Breast epithelium (tissue), 4 donors: ENCODE measurements around the gene MST1R. TPM values are rescaled to one million over a fixed set of nuclear protein-coding genes. Genes with fewer than 3 reads are reported as not detected.

Experiments used
- DNase-seq, 2 donors: peaks; one replicate each; pipeline ENCODE4 v3.0.0-alpha.2; 2019; ENCODE audit warnings: low spot score in 2 of 2
- H3K27ac ChIP-seq, 2 donors: fragments of 200-600 bp; sonication (generic) in 1 of 2; one replicate each; pipeline ENCODE4 v1.5.1; 2016 to 2019; ENCODE audit warnings: mild to moderate bottlenecking in 1 of 2
- H3K27me3 ChIP-seq, 2 donors: fragments of 200-600 bp; sonication (generic) in 1 of 2; one replicate each; pipeline versions ENCODE4 v1.5.1 to v1.6.0; 2017 to 2019; ENCODE audit warnings: control low read depth in 1 of 2, mild to moderate bottlenecking in 1 of 2
- H3K36me3 ChIP-seq: fragments of 200-600 bp; one replicate; pipeline ENCODE4 v1.5.1; 2019
- H3K4me1 ChIP-seq, 2 donors: fragments of 200-600 bp; sonication (generic); one replicate each; pipeline ENCODE4 v1.5.1; 2016 to 2019; ENCODE audit warnings: control low read depth in 1 of 2
- H3K4me3 ChIP-seq, 3 donors: fragments of 200-600 bp; sonication (generic); 1 replicate in 2 of 3; 2 replicates in 1 of 3; pipeline ENCODE4 v1.5.1; 2016 to 2019; ENCODE audit warnings: mild to moderate bottlenecking in 3 of 3, moderate library complexity in 2 of 3
- H3K9me3 ChIP-seq, 2 donors: fragments of 200-600 bp; sonication (generic) in 1 of 2; one replicate each; pipeline ENCODE4 v1.5.1; 2016 to 2019; ENCODE audit warnings: control low read depth in 1 of 2
- CTCF ChIP-seq, 3 donors: fragments of 450-650 bp; IDR thresholded peaks; one replicate each; pipeline ENCODE4 v1.5.1; 2016 to 2017; ENCODE audit warnings: antibody characterized with exemption in 3 of 3, mild to moderate bottlenecking in 3 of 3, moderate library complexity in 3 of 3
- POLR2A ChIP-seq: fragments of 450-650 bp; IDR thresholded peaks from one replicate; pipeline ENCODE4 v1.6.1; 2016; ENCODE audit warnings: antibody characterized with exemption, mild to moderate bottlenecking, moderate library complexity
- POLR2AphosphoS5 ChIP-seq, 3 donors: sonication (generic); formaldehyde crosslinking; IDR thresholded peaks; one replicate each; pipeline ENCODE4 v1.6.1; 2017; ENCODE audit warnings: antibody characterized with exemption in 3 of 3
- intact Hi-C: fragments of 100-400 bp; cut with DNase I; formaldehyde crosslinking; loops from one replicate; pipeline ENCODE4 v1.15.1; 2023; ENCODE audit warnings: low total_unique reads
- total RNA-seq, 3 donors: library from RNA; depleted of rRNA; stranded (reverse); fragments of >200 nt; gene quantifications; one replicate each; pipeline ENCODE4 v1.1.0, GENCODE V29; 2016

Gene MST1R
- total RNA-seq, 3 donors from 2014 or later = 0.16 to 11.9 (median 7.5) TPM

GRCh38 chr3:49896345-49896744 is 7.3 kb downstream of the MST1R start:
- H3K27me3 ChIP-seq = no peaks in the 10 kb centered on the region
- H3K9me3 ChIP-seq = no peaks in the 10 kb centered on the region
- intact Hi-C loops = no loop called here
- peaks cover 0 to 6% of the 10 kb centered on the region in 2 donors for H3K4me1 ChIP-seq
- H3K4me3 ChIP-seq = no peak overlapping the region
- DNase-seq = no peak
- TF ChIP-seq POLR2A (no peak), CTCF (IDR thresholded peaks at IDR 0.05) (no peak), POLR2AphosphoS5 (IDR thresholded peaks at IDR 0.05) (no peak)
- no peak overlapping the region for H3K27ac ChIP-seq
- no peaks in the 10 kb centered on the region for H3K36me3 ChIP-seq

GRCh38 chr3:49895791-49896190 is 7.9 kb downstream of the MST1R start:
- intact Hi-C loops = no loop called here
- DNase-seq = no peak

GRCh38 chr3:49889296-49889695 is 14.4 kb downstream of the MST1R start:
- Histone ChIP-seq H3K4me3 (no peak overlapping the region), H3K36me3 (no peaks in the 10 kb centered on the region), H3K27ac (no peak overlapping the region), H3K4me1 (no peaks in the 10 kb centered on the region), H3K9me3 (no peaks in the 10 kb centered on the region), H3K27me3 (no peaks in the 10 kb centered on the region)
- intact Hi-C loops = no loop called here
- no peak for DNase-seq
- TF ChIP-seq POLR2AphosphoS5 (IDR thresholded peaks at IDR 0.05) (no peak), CTCF (IDR thresholded peaks at IDR 0.05) (no peak), POLR2A (no peak)

More at GRCh38 chr3:49895791-49896190, 7.9 kb downstream of the MST1R start:
- Histone ChIP-seq H3K4me3 (no peak overlapping the region), H3K4me1 (peaks cover 0 to under 1% of the 10 kb centered on the region in 2 donors), H3K36me3 (no peaks in the 10 kb centered on the region), H3K27ac (no peak overlapping the region), H3K9me3 (no peaks in the 10 kb centered on the region), H3K27me3 (no peaks in the 10 kb centered on the region)
- TF ChIP-seq POLR2AphosphoS5 (IDR thresholded peaks at IDR 0.05) (no peak), POLR2A (no peak), CTCF (IDR thresholded peaks at IDR 0.05) (no peak)

GRCh38 chr3:49886922-49887265 is 16.8 kb downstream of the MST1R start:
- TF ChIP-seq POLR2AphosphoS5 (IDR thresholded peaks at IDR 0.05) (no peak), CTCF (IDR thresholded peaks at IDR 0.05) (no peak), POLR2A (no peak)
- no peak for DNase-seq
- Histone ChIP-seq H3K4me3 (no peak overlapping the region), H3K27ac (no peak overlapping the region), H3K9me3 (no peaks in the 10 kb centered on the region), H3K27me3 (no peaks in the 10 kb centered on the region), H3K4me1 (no peaks in the 10 kb centered on the region), H3K36me3 (no peaks in the 10 kb centered on the region)
- intact Hi-C loops = no loop called here

GRCh38 chr3:49883998-49884397 is 19.7 kb downstream of the MST1R start:
- intact Hi-C loops = loop anchor here (5.0 kb wide), 1 partner anchor 608 kb away; no protein-coding TSS in a partner anchor
- TF ChIP-seq POLR2AphosphoS5 (IDR thresholded peaks at IDR 0.05) = no peak

GRCh38 chr3:49882166-49882565 is 21.5 kb downstream of the MST1R start:
- H3K27me3 ChIP-seq = no peaks in the 10 kb centered on the region
- intact Hi-C loops = loop anchor here (5.0 kb wide), 1 partner anchor 610 kb away; no protein-coding TSS in a partner anchor
- H3K27ac ChIP-seq = no peak overlapping the region

More at GRCh38 chr3:49883998-49884397, 19.7 kb downstream of the MST1R start:
- no peaks in the 10 kb centered on the region for H3K9me3 ChIP-seq
- H3K4me1 ChIP-seq = no peaks in the 10 kb centered on the region
- no peak overlapping the region for H3K4me3 ChIP-seq
- H3K27ac ChIP-seq = no peak overlapping the region
- no peaks in the 10 kb centered on the region for H3K36me3 ChIP-seq
- H3K27me3 ChIP-seq = no peaks in the 10 kb centered on the region
- no peak for DNase-seq

More at GRCh38 chr3:49882166-49882565, 21.5 kb downstream of the MST1R start:
- Histone ChIP-seq H3K4me1 (no peaks in the 10 kb centered on the region), H3K4me3 (no peak overlapping the region), H3K9me3 (no peaks in the 10 kb centered on the region), H3K36me3 (no peaks in the 10 kb centered on the region)
- DNase-seq = no peak
- TF ChIP-seq POLR2AphosphoS5 (IDR thresholded peaks at IDR 0.05) (no peak), POLR2A (no peak), CTCF (IDR thresholded peaks at IDR 0.05) (no peak)
